Adipocyte (in vitro differentiated cells): ENCODE data around the gene FN3K.
A peak's percentile ranks its signal among the peaks of the same experiment; 100 is the strongest.

ENCODE experiments used
- DNase-seq: peaks from one replicate; pipeline ENCODE4 v3.0.0-alpha.2; 2015; ENCODE audit warnings: low read depth
- H3K27me3 ChIP-seq: replicated peaks from 2 replicates; pipeline ENCODE4 v1.7.0; 2013; ENCODE audit warnings: mild to moderate bottlenecking, low read length, moderate library complexity; ENCODE audit not compliant: control insufficient read depth, insufficient read depth
- H3K36me3 ChIP-seq: 2 replicates; pipeline ENCODE4 v1.7.0; 2013; ENCODE audit warnings: low read length, mild to moderate bottlenecking, moderate library complexity; ENCODE audit not compliant: control insufficient read depth, insufficient read depth, severe bottlenecking
- H3K4me1 ChIP-seq: 2 replicates; pipeline ENCODE4 v1.7.0; 2013; ENCODE audit warnings: mild to moderate bottlenecking, low read length, moderate library complexity; ENCODE audit not compliant: control insufficient read depth, insufficient read depth
- H3K4me3 ChIP-seq: 2 replicates; pipeline ENCODE4 v1.7.0; 2013; ENCODE audit warnings: mild to moderate bottlenecking, low read length, moderate library complexity
- H3K9ac ChIP-seq: 2 replicates; pipeline ENCODE4 v1.7.0; 2013; ENCODE audit warnings: mild to moderate bottlenecking, low read length, moderate library complexity
- H3K9me3 ChIP-seq: 2 replicates; pipeline ENCODE4 v1.7.0; 2013; ENCODE audit warnings: mild to moderate bottlenecking, low read length, moderate library complexity; ENCODE audit not compliant: control insufficient read depth

Gene FN3K

GRCh38 chr17:82745524-82745923, 10.1 kb downstream of the FN3K start:
- Histone ChIP-seq H3K4me3 (no peak overlapping the region), H3K36me3 (peaks cover 17% of the 10 kb centered on the region), H3K4me1 (peaks cover 7% of the 10 kb centered on the region), H3K27me3 (no peaks in the 10 kb centered on the region), H3K9me3 (peaks cover 16% of the 10 kb centered on the region), H3K9ac (no peak overlapping the region)
- no peak for DNase-seq

GRCh38 chr17:82748756-82749155, 13.3 kb downstream of the FN3K start:
- H3K9me3 ChIP-seq, result peaks cover 8% of the 10 kb centered on the region
- H3K27me3 ChIP-seq, result no peaks in the 10 kb centered on the region
- no peak overlapping the region for H3K4me3 ChIP-seq
- H3K4me1 ChIP-seq, result peaks cover 6% of the 10 kb centered on the region
- peaks cover 3% of the 10 kb centered on the region for H3K36me3 ChIP-seq
- no peak for DNase-seq
- no peak overlapping the region for H3K9ac ChIP-seq

- Histone ChIP-seq H3K36me3 (no peaks in the 10 kb centered on the region), H3K4me3 (no peak overlapping the region), H3K9me3 (peaks cover 8% of the 10 kb centered on the region), H3K27me3 (no peaks in the 10 kb centered on the region), H3K9ac (no peak overlapping the region), H3K4me1 (peaks cover 16% of the 10 kb centered on the region)
- no peak for DNase-seq
Observed at GRCh38 chr17:82750241-82750908, 15.0 kb downstream of the FN3K start.

GRCh38 chr17:82751171-82751570, 15.8 kb downstream of the FN3K start:
- Histone ChIP-seq H3K36me3 (no peaks in the 10 kb centered on the region), H3K4me1 (peaks cover 16% of the 10 kb centered on the region), H3K9ac (peak overlapping the region; percentile 62), H3K4me3 (peak overlapping the region; percentile 78), H3K27me3 (no peaks in the 10 kb centered on the region), H3K9me3 (peaks cover 6% of the 10 kb centered on the region)
- no peak for DNase-seq

GRCh38 chr17:82751571-82752370, 16.4 kb downstream of the FN3K start, which contains the start of gene TBCD:
TBCD (plus strand) TSS chr17:82752065; CDS start chr17:82752194, 129 bp downstream.
- no peaks in the 10 kb centered on the region for H3K27me3 ChIP-seq
- DNase-seq, result peak; percentile 97

GRCh38 chr17:82752371-82753200, 17.2 kb downstream of the FN3K start:
- Histone ChIP-seq H3K4me1 (peaks cover 16% of the 10 kb centered on the region), H3K9ac (peak overlapping the region; percentile 87), H3K4me3 (peak overlapping the region; percentile 91), H3K27me3 (no peaks in the 10 kb centered on the region), H3K36me3 (no peaks in the 10 kb centered on the region), H3K9me3 (no peaks in the 10 kb centered on the region)
- no peak for DNase-seq

More at GRCh38 chr17:82751571-82752370, 16.4 kb downstream of the FN3K start, which contains the start of gene TBCD:
- Histone ChIP-seq H3K4me3 (peak within 1 kb of the TSS; percentile 91), H3K4me1 (peaks cover 16% of the 10 kb centered on the region), H3K9me3 (peaks cover 4% of the 10 kb centered on the region), H3K9ac (peak within 1 kb of the TSS; percentile 87), H3K36me3 (no peaks in the 10 kb centered on the region)

GRCh38 chr17:82753201-82753464, 17.7 kb downstream of the FN3K start:
- H3K4me1 ChIP-seq, result peaks cover 16% of the 10 kb centered on the region
- no peaks in the 10 kb centered on the region for H3K36me3 ChIP-seq
- H3K27me3 ChIP-seq, result no peaks in the 10 kb centered on the region
- H3K9me3 ChIP-seq, result no peaks in the 10 kb centered on the region
- peak overlapping the region; percentile 91 for H3K4me3 ChIP-seq
- H3K9ac ChIP-seq, result peak overlapping the region; percentile 87
- DNase-seq, result no peak

GRCh38 chr17:82754297-82755208, 19.1 kb downstream of the FN3K start:
- DNase-seq, result no peak
- H3K4me3 ChIP-seq, result no peak overlapping the region
- no peaks in the 10 kb centered on the region for H3K9me3 ChIP-seq
- H3K9ac ChIP-seq, result no peak overlapping the region
- no peaks in the 10 kb centered on the region for H3K36me3 ChIP-seq
- H3K27me3 ChIP-seq, result no peaks in the 10 kb centered on the region
- peaks cover 16% of the 10 kb centered on the region for H3K4me1 ChIP-seq

GRCh38 chr17:82756166-82756565, 20.8 kb downstream of the FN3K start:
- H3K4me3 ChIP-seq, result no peak overlapping the region
- H3K9me3 ChIP-seq, result no peaks in the 10 kb centered on the region
- H3K9ac ChIP-seq, result no peak overlapping the region
- no peaks in the 10 kb centered on the region for H3K27me3 ChIP-seq
- H3K4me1 ChIP-seq, result peaks cover 16% of the 10 kb centered on the region
- H3K36me3 ChIP-seq, result no peaks in the 10 kb centered on the region
- no peak for DNase-seq

- H3K9me3 ChIP-seq, result no peaks in the 10 kb centered on the region
- H3K9ac ChIP-seq, result no peak overlapping the region
- no peak overlapping the region for H3K4me3 ChIP-seq
- DNase-seq, result no peak
- no peaks in the 10 kb centered on the region for H3K27me3 ChIP-seq
- H3K36me3 ChIP-seq, result peaks cover 33% of the 10 kb centered on the region
- H3K4me1 ChIP-seq, result no peaks in the 10 kb centered on the region
Observed at GRCh38 chr17:82765371-82765770, 30.0 kb downstream of the FN3K start.
